K562 (cell line): ENCODE data around the gene TIMP2. TPM values are rescaled to one million over a fixed set of nuclear protein-coding genes. Genes with fewer than 3 reads are reported as not detected.
A peak's percentile ranks its signal among the peaks of the same experiment; 100 is the strongest.

Experiments used
- CREB1 ChIP-seq, 2 experiments: sonication (generic) in 1 of 2; formaldehyde crosslinking in 1 of 2; IDR thresholded peaks; 2 replicates each; pipeline versions ENCODE4 v1.6.1 to v1.8.0; 2012 to 2022; ENCODE audit warnings: inconsistent platforms in 1 of 2, mild to moderate bottlenecking in 1 of 2, missing genetic modification reagents in 1 of 2, moderate library complexity in 1 of 2
- ETV5 ChIP-seq: sonication (generic); formaldehyde crosslinking; IDR thresholded peaks from 2 replicates; pipeline ENCODE4 v1.4.0; 2020; ENCODE audit warnings: low read depth, mild to moderate bottlenecking, missing genetic modification reagents
- FOXJ3 ChIP-seq: sonication (generic); formaldehyde crosslinking; IDR thresholded peaks from 2 replicates; pipeline ENCODE4 v1.4.0; 2020; ENCODE audit warnings: mild to moderate bottlenecking, missing genetic modification reagents
- GATAD2A ChIP-seq: fragments of 450-650 bp; IDR thresholded peaks from 2 replicates; pipeline ENCODE4 v1.6.1; 2017
- IRF2 ChIP-seq: sonication (generic); formaldehyde crosslinking; IDR thresholded peaks from 2 replicates; pipeline ENCODE4 v1.8.1; 2022; ENCODE audit warnings: mild to moderate bottlenecking, missing genetic modification reagents
- PCBP1 ChIP-seq: fragments of 200-400 bp; formaldehyde crosslinking; IDR thresholded peaks from 2 replicates; pipeline ENCODE4 v1.6.1; 2018; ENCODE audit warnings: mild to moderate bottlenecking, low read depth, low read length; ENCODE audit not compliant: poor library complexity, severe bottlenecking
- PHF21A ChIP-seq: fragments of 450-650 bp; IDR thresholded peaks from 2 replicates; pipeline ENCODE4 v1.6.1; 2017; ENCODE audit warnings: low read depth, borderline replicate concordance
- RAD51 ChIP-seq: fragments of 450-650 bp; IDR thresholded peaks from 2 replicates; pipeline ENCODE4 v1.7.1; 2016; ENCODE audit warnings: low read depth, mild to moderate bottlenecking, borderline replicate concordance
- RCOR1 ChIP-seq, 2 experiments: IDR thresholded peaks; 2 replicates each; pipeline ENCODE4 v1.6.1; 2012; ENCODE audit warnings: low read depth in 2 of 2, low read length in 2 of 2, borderline replicate concordance in 1 of 2, improper control_type of control experiment in 1 of 2
- SNRNP70 ChIP-seq: fragments of 200-400 bp; formaldehyde crosslinking; optimal IDR thresholded peaks from 2 replicates; pipeline ENCODE3; 2017; ENCODE audit warnings: low read depth, low read length
- TGIF2 ChIP-seq: sonication (generic); formaldehyde crosslinking; IDR thresholded peaks from 2 replicates; pipeline ENCODE4 v1.8.1; 2022; ENCODE audit warnings: mild to moderate bottlenecking, missing genetic modification reagents, moderate library complexity
- U2AF2 ChIP-seq: fragments of 200-400 bp; formaldehyde crosslinking; optimal IDR thresholded peaks from 2 replicates; pipeline ENCODE3; 2017; ENCODE audit warnings: low read depth, mild to moderate bottlenecking, low read length
- ZNF263 ChIP-seq: sonication (generic); formaldehyde crosslinking; IDR thresholded peaks from 2 replicates; pipeline ENCODE4 v1.8.0; 2022; ENCODE audit warnings: mild to moderate bottlenecking, missing genetic modification reagents, borderline replicate concordance
- ZNF717 ChIP-seq: fragments of 250-450 bp; sonication (Bioruptor Pico); IDR thresholded peaks from 2 replicates; pipeline ENCODE4 v1.5.0; 2021
- polyA plus RNA-seq, 8 experiments: library from polyadenylated mRNA; depleted of rRNA in 4 of 8; stranded (reverse) in 5 of 8; unstranded in 3 of 8; fragments of >200 nt; fragmentation: Nextera tagmentation in 2 of 8; fragmentation: Illumina TruSeq in 1 of 8; extraction: Ambion mirVana in 2 of 8; extraction: Trizol in 1 of 8; gene quantifications; 2 replicates each; pipeline versions ENCODE4 v1.2.1 to v1.2.3, GENCODE V29; 2011 to 2014; ENCODE audit warnings: inconsistent platforms in 1 of 8, missing spikeins in 1 of 8
- total RNA-seq, 7 experiments: library from RNA; depleted of rRNA in 6 of 7; stranded (reverse); fragments of >200 nt in 6 of 7; fragmentation: Illumina TruSeq in 2 of 7; extraction: Trizol in 2 of 7; gene quantifications; 2 replicates each; pipeline versions ENCODE4 v1.2.1 to v1.2.3, GENCODE V29; 2011 to 2021; ENCODE audit warnings: low replicate concordance in 1 of 7
- TF ChIP-seq, protein P1 (sequence below): sonication (generic); formaldehyde crosslinking; IDR thresholded peaks from 2 replicates; pipeline ENCODE4 v1.8.1; 2023; ENCODE audit warnings: mild to moderate bottlenecking, missing genetic modification reagents
- TF ChIP-seq, protein P2 (sequence below): sonication (generic); formaldehyde crosslinking; IDR thresholded peaks from 2 replicates; pipeline ENCODE4 v1.9.0; 2022; ENCODE audit warnings: mild to moderate bottlenecking, missing genetic modification reagents
- TF ChIP-seq, protein P3 (sequence below): fragments of 450-650 bp; IDR thresholded peaks from 2 replicates; pipeline ENCODE4 v1.6.1; 2016; ENCODE audit warnings: mild to moderate bottlenecking
- TF ChIP-seq, protein P4 (sequence below): fragments of 250-450 bp; sonication (Bioruptor Pico); IDR thresholded peaks from 2 replicates; pipeline ENCODE4 v1.4.0; 2020; ENCODE audit warnings: mild to moderate bottlenecking
- TF ChIP-seq, protein P5 (sequence below), 2 experiments: fragments of 200-800 bp in 1 of 2; sonication (Bioruptor generic) in 1 of 2; sonication (generic) in 1 of 2; formaldehyde crosslinking in 1 of 2; IDR thresholded peaks in 1 of 2; conservative IDR thresholded peaks in 1 of 2; 2 replicates each; pipeline versions ENCODE4 v1.5.0 to v1.6.1; 2016 to 2020; ENCODE audit warnings: missing compliant biosample characterization in 1 of 2, missing genetic modification characterization in 1 of 2, missing genetic modification reagents in 1 of 2

The TIMP2 gene
- total and polyA plus RNA-seq, 9 of the 15 experiments (the other 6 are each of a cell fraction or from before 2014, with no cell fraction given): 0.55 TPM; not detected in 8

DNA sequence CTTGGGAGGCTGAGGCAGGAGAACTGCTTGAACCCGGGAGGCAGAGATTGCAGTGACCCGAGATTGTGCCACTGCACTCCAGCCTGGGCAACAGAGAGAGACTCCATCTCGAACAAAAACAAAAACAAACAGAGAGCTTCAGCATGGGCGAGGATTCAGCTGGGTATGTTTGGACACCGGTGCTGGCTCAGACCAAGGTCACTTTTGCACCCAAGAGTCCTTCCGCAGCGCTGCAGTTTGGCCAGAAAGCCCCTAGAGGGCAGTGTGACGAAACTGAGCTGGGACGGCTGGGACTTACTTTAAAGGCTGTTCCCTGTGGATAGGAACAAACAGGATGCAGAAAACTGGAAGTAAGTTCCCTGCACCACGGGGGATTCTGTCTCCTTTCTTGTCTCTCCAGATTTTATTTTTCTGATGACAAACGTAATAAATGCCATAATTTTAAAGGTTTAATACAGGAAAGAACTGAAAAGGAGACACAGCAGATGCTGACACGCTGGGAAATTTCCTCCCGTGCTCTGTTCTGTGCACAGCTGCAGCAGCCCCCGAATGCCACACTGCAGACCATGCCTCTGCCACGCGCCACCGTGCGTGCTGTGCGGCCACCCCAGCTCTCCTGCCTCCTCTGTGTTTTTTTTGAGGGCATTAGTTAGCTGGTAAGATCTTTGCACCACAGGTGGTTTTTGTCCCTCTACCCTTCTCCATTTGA lies 59.4 kb downstream of the TIMP2 start (continued):
- TF ChIP-seq, protein P1, sequence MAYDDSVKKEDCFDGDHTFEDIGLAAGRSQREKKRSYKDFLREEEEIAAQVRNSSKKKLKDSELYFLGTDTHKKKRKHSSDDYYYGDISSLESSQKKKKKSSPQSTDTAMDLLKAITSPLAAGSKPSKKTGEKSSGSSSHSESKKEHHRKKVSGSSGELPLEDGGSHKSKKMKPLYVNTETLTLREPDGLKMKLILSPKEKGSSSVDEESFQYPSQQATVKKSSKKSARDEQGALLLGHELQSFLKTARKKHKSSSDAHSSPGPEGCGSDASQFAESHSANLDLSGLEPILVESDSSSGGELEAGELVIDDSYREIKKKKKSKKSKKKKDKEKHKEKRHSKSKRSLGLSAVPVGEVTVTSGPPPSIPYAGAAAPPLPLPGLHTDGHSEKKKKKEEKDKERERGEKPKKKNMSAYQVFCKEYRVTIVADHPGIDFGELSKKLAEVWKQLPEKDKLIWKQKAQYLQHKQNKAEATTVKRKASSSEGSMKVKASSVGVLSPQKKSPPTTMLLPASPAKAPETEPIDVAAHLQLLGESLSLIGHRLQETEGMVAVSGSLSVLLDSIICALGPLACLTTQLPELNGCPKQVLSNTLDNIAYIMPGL: no peak
- TF ChIP-seq, protein P2, sequence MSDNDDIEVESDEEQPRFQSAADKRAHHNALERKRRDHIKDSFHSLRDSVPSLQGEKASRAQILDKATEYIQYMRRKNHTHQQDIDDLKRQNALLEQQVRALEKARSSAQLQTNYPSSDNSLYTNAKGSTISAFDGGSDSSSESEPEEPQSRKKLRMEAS (CRISPR knock-in tag): no peak
- TF ChIP-seq TGIF2 (CRISPR knock-in tag) (no peak), ZNF263 (CRISPR knock-in tag) (no peak), FOXJ3 (CRISPR knock-in tag) (no peak), GATAD2A (no peak), RCOR1 (IDR thresholded peaks at IDR 0.05; ENCODE audit: borderline replicate concordance in 1 of 2, low read depth in 2 of 2, low read length in 2 of 2) (0 out of 4 replicates have a peak, but pooled peaks of 1 of the 2 experiments have one; percentile 8), U2AF2 (no peak), CREB1 (IDR thresholded peaks at IDR 0.05) (no peak), CREB1 (CRISPR knock-in tag; IDR thresholded peaks at IDR 0.05) (no peak), ZNF717 (CRISPR knock-in tag) (no peak), PHF21A (no peak), SNRNP70 (no peak), IRF2 (CRISPR knock-in tag) (no peak), RAD51 (no peak), ETV5 (no peak), PCBP1 (no peak)
- TF ChIP-seq, protein P3, sequence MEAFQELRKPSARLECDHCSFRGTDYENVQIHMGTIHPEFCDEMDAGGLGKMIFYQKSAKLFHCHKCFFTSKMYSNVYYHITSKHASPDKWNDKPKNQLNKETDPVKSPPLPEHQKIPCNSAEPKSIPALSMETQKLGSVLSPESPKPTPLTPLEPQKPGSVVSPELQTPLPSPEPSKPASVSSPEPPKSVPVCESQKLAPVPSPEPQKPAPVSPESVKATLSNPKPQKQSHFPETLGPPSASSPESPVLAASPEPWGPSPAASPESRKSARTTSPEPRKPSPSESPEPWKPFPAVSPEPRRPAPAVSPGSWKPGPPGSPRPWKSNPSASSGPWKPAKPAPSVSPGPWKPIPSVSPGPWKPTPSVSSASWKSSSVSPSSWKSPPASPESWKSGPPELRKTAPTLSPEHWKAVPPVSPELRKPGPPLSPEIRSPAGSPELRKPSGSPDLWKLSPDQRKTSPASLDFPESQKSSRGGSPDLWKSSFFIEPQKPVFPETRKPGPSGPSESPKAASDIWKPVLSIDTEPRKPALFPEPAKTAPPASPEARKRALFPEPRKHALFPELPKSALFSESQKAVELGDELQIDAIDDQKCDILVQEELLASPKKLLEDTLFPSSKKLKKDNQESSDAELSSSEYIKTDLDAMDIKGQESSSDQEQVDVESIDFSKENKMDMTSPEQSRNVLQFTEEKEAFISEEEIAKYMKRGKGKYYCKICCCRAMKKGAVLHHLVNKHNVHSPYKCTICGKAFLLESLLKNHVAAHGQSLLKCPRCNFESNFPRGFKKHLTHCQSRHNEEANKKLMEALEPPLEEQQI: no peak
- TF ChIP-seq, protein P4, sequence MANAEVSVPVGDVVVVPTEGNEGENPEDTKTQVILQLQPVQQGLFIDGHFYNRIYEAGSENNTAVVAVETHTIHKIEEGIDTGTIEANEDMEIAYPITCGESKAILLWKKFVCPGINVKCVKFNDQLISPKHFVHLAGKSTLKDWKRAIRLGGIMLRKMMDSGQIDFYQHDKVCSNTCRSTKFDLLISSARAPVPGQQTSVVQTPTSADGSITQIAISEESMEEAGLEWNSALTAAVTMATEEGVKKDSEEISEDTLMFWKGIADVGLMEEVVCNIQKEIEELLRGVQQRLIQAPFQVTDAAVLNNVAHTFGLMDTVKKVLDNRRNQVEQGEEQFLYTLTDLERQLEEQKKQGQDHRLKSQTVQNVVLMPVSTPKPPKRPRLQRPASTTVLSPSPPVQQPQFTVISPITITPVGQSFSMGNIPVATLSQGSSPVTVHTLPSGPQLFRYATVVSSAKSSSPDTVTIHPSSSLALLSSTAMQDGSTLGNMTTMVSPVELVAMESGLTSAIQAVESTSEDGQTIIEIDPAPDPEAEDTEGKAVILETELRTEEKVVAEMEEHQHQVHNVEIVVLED: no peak
- TF ChIP-seq, protein P5, sequence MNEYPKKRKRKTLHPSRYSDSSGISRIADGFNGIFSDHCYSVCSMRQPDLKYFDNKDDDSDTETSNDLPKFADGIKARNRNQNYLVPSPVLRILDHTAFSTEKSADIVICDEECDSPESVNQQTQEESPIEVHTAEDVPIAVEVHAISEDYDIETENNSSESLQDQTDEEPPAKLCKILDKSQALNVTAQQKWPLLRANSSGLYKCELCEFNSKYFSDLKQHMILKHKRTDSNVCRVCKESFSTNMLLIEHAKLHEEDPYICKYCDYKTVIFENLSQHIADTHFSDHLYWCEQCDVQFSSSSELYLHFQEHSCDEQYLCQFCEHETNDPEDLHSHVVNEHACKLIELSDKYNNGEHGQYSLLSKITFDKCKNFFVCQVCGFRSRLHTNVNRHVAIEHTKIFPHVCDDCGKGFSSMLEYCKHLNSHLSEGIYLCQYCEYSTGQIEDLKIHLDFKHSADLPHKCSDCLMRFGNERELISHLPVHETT (CRISPR knock-in tag; conservative IDR thresholded peaks at IDR 0.05 in 1 of 2, IDR thresholded peaks at IDR 0.05 in 1 of 2): no peak
